ENCODE data around the gene EXOC6B. TPM values are rescaled to one million over a fixed set of nuclear protein-coding genes. Genes with fewer than 3 reads are reported as not detected.
"Not testable (repeated sequence)": the region's sequence is repeated elsewhere in the genome, so short reads cannot be mapped to it uniquely, and the experiment has no call there.

The EXOC6B gene
- total RNA-seq, 1 donor from 2014 or later = 45.6 TPM

DNA sequence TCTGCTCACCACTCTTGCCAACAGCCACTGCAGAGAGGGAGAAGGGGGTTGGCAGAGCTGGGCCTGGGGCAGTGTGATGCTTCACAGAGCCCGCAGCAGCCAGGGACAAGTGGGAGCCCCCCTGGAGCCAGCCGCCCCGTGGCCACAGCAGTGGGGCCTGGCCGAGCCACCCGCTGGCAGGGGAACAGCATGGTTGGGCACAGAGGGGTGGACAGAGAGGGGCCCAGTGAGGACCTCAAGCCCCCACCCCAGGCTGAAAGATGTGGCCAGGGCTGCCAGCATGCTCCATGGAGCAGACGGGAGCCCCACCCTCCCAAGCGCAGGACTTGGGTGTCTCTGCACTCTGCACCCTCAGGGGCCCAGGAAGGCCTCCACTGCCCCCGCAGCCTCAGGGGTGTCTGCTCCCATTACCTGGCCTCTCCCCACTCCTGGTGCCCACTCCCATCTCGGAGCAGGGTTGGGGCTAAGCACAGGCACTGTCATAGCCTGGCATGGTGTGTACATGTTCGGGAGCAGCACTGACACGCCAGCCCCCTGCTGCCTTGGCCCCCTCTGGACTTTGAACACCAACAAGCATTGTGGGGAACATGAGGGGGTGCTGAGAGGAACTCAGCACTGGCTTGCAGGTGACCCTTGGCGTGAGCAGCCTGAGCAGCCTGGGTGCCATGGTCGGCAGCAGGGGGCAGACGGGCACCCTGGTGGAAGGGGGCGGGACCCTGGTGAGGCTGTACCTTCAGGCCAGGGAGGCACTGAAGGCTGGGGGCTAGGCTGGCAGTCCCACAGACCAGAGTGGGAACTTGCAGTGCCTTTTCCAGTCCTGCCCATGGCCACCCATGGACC lies 398.6 kb downstream of the EXOC6B start:
- Mint-ChIP-seq H3K27ac (ENCODE audit: unreplicated experiment) (no peak overlapping the region), H3K4me3 (ENCODE audit: unreplicated experiment) (no peak overlapping the region), H3K27me3 (ENCODE audit: unreplicated experiment) (peaks cover 6% of the 10 kb centered on the region), H3K4me1 (ENCODE audit: unreplicated experiment) (no peaks in the 10 kb centered on the region), H3K9me3 (ENCODE audit: unreplicated experiment) (no peaks in the 10 kb centered on the region), H3K36me3 (ENCODE audit: low read depth, unreplicated experiment) (peaks cover 8% of the 10 kb centered on the region)
- TF ChIP-seq, protein P1, sequence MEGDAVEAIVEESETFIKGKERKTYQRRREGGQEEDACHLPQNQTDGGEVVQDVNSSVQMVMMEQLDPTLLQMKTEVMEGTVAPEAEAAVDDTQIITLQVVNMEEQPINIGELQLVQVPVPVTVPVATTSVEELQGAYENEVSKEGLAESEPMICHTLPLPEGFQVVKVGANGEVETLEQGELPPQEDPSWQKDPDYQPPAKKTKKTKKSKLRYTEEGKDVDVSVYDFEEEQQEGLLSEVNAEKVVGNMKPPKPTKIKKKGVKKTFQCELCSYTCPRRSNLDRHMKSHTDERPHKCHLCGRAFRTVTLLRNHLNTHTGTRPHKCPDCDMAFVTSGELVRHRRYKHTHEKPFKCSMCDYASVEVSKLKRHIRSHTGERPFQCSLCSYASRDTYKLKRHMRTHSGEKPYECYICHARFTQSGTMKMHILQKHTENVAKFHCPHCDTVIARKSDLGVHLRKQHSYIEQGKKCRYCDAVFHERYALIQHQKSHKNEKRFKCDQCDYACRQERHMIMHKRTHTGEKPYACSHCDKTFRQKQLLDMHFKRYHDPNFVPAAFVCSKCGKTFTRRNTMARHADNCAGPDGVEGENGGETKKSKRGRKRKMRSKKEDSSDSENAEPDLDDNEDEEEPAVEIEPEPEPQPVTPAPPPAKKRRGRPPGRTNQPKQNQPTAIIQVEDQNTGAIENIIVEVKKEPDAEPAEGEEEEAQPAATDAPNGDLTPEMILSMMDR (IDR thresholded peaks at IDR 0.05; ENCODE audit: unreplicated experiment) = no peak
- DNase-seq (ENCODE audit: low spot score) = no peak

DNA sequence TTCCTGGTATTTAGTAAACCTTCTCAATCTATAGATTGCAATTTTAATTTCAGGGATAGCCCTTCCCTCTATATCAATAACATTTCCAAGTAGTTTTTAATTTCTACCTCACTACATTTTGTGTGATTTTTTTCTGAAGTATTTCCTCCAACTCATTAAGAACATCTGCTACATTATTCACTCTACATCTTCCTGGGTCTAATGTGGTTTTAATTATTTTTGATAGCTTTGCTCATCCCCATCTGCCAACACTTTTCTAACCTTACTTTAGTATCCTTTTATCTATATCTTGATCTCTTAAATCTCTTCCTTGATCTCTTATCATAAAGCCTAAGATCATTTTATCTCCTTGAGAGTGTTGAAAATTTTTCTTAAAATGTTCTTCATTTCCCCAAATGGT lies 399.8 kb downstream of the EXOC6B start:
- Mint-ChIP-seq H3K36me3 (ENCODE audit: low read depth, unreplicated experiment) (peaks cover 11% of the 10 kb centered on the region), H3K27me3 (ENCODE audit: unreplicated experiment) (peaks cover 5% of the 10 kb centered on the region), H3K4me3 (ENCODE audit: unreplicated experiment) (no peak overlapping the region), H3K27ac (ENCODE audit: unreplicated experiment) (no peak overlapping the region), H3K9me3 (ENCODE audit: unreplicated experiment) (no peaks in the 10 kb centered on the region), H3K4me1 (ENCODE audit: unreplicated experiment) (no peaks in the 10 kb centered on the region)
- TF ChIP-seq, protein P1 (IDR thresholded peaks at IDR 0.05; ENCODE audit: unreplicated experiment) = no peak
- no peak for DNase-seq (ENCODE audit: low spot score)

DNA sequence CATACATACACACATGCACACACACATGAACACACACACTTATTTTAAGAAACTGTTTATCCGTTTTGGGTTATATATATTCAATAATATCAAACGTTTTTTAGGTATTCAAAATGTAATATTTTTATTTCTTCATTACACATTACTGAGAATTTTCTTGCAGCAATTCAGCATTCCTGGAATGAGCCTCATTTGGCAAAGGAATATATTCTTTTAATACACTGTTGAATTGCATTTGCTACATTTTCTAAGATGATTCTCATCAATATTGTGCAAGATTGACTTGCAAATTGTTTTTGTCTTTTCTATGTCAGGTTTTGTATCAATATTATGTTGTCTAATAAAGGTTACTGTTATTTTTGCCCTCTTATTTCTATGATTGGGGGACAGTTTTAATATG lies 402.1 kb downstream of the EXOC6B start:
- peaks cover 5% of the 10 kb centered on the region for H3K27me3 Mint-ChIP-seq (ENCODE audit: unreplicated experiment)
- H3K9me3 Mint-ChIP-seq (ENCODE audit: unreplicated experiment) = no peaks in the 10 kb centered on the region
- no peaks in the 10 kb centered on the region for H3K4me1 Mint-ChIP-seq (ENCODE audit: unreplicated experiment)
- H3K27ac Mint-ChIP-seq (ENCODE audit: unreplicated experiment) = no peak overlapping the region
- TF ChIP-seq, protein P1 (IDR thresholded peaks at IDR 0.05; ENCODE audit: unreplicated experiment) = no peak
- peaks cover 15% of the 10 kb centered on the region for H3K36me3 Mint-ChIP-seq (ENCODE audit: low read depth, unreplicated experiment)
- no peak for DNase-seq (ENCODE audit: low spot score)
- H3K4me3 Mint-ChIP-seq (ENCODE audit: unreplicated experiment) = no peak overlapping the region

DNA sequence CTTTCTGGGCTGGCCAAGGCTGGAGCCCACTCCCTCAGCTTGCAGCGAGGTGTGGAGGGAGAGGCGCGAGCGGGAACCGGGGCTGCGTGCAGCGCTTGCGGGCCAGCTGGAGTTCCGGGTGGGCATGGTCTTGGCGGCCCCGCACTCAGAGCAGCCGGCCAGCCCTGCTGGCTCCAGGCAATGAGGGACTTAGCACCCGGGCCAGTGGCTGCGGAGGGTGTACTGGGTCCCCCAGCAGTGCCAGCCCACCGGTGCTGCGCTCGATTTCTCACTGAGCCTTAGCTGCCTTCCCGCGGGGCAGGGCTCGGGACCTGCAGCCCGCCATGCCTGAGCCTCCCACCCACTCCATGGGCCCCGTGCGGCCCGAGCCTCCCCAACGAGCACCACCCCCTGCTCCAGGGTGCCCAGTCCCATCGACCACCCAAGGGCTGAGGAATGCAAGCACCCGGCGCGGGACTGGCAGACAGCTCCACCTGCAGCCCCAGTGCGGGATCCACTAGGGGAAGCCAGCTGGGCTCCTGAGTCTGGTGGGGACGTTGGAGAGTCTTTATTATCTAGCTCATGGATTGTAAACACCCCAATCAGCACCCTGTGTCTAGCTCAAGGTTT lies 404.0 kb downstream of the EXOC6B start:
- H3K36me3 Mint-ChIP-seq (ENCODE audit: low read depth, unreplicated experiment) = peaks cover 12% of the 10 kb centered on the region
- not testable (repeated sequence) for H3K9me3 Mint-ChIP-seq (ENCODE audit: unreplicated experiment); H3K27me3 Mint-ChIP-seq (ENCODE audit: unreplicated experiment); H3K4me1 Mint-ChIP-seq (ENCODE audit: unreplicated experiment); H3K27ac Mint-ChIP-seq (ENCODE audit: unreplicated experiment); H3K4me3 Mint-ChIP-seq (ENCODE audit: unreplicated experiment); DNase-seq (ENCODE audit: low spot score)

DNA sequence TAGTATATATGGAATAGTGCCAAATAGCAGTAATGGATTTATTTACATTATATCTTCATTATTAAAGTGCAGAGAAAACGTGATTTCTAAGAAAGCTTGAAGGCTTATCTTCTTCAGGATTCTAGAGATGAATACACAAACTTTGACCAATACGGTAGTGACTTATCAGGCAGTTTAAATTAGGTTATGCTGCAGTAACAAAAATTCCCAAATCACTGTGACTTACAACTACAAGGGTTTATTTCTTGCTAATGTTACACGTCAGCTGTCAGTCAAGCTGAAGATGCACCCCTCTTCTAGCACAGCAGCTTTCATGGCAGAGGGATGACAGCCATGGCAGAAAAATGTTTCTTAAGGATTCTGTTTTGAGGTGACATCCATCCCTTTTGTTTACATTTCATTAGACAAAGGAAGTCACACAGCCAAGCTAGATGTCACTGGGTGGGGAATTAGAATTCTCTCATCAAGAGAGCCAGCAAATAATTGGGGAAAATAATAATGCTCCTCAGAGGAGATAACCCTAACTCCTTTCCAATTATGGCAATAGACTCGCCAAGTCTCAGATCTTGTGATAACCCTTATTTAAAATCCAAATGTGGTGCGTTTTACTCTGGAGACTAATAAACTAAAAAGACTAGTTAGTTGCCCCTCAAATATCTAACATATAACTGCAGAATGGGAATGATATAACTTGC lies 409.9 kb downstream of the EXOC6B start:
- TF ChIP-seq, protein P1 (IDR thresholded peaks at IDR 0.05; ENCODE audit: unreplicated experiment) = no peak
- Mint-ChIP-seq H3K27ac (ENCODE audit: unreplicated experiment) (no peak overlapping the region), H3K4me3 (ENCODE audit: unreplicated experiment) (no peak overlapping the region), H3K36me3 (ENCODE audit: low read depth, unreplicated experiment) (peaks cover 3% of the 10 kb centered on the region), H3K9me3 (ENCODE audit: unreplicated experiment) (no peaks in the 10 kb centered on the region), H3K4me1 (ENCODE audit: unreplicated experiment) (no peaks in the 10 kb centered on the region), H3K27me3 (ENCODE audit: unreplicated experiment) (no peaks in the 10 kb centered on the region)
- DNase-seq (ENCODE audit: low spot score) = no peak
